CD14-positive monocyte (primary cell): ENCODE data around the gene SERINC3. TPM values are rescaled to one million over a fixed set of nuclear protein-coding genes. Genes with fewer than 3 reads are reported as not detected.

Source experiments
- DNase-seq, 3 donors: peaks; one replicate each; pipeline ENCODE4 v3.0.0-alpha.2; 2011 to 2022
- H2AFZ ChIP-seq: 2 replicates; pipeline ENCODE4 v1.6.0; 2012; ENCODE audit warnings: mild to moderate bottlenecking, low read depth, low read length, inconsistent platforms; ENCODE audit not compliant: insufficient read depth, poor library complexity, severe bottlenecking
- H3K27ac ChIP-seq, 2 donors: 1 replicate in 1 of 2; 2 replicates in 1 of 2; pipeline ENCODE4 v1.5.1; 2012 to 2013; ENCODE audit warnings: low read length in 2 of 2, control low read depth in 1 of 2, inconsistent platforms in 1 of 2, low read depth in 1 of 2, mild to moderate bottlenecking in 1 of 2
- H3K27me3 ChIP-seq, 2 donors: one replicate each; pipeline versions ENCODE4 v1.6.0 to v1.6.1; 2011 to 2013; ENCODE audit warnings: low read length in 2 of 2; ENCODE audit not compliant: control insufficient read depth in 2 of 2, insufficient read depth in 2 of 2
- H3K36me3 ChIP-seq, 2 donors: replicated peaks in 1 of 2; 1 replicate in 1 of 2; 2 replicates in 1 of 2; pipeline versions ENCODE4 v1.5.1 to v1.6.1; 2012 to 2013; ENCODE audit warnings: low read length in 2 of 2, control low read depth in 1 of 2, inconsistent platforms in 1 of 2, mild to moderate bottlenecking in 1 of 2; ENCODE audit not compliant: insufficient read depth in 2 of 2, control insufficient read depth in 1 of 2
- H3K4me1 ChIP-seq, 2 donors: 1 replicate in 1 of 2; 2 replicates in 1 of 2; pipeline versions ENCODE4 v1.5.1 to v1.6.1; 2012 to 2013; ENCODE audit warnings: low read length in 2 of 2, control low read depth in 1 of 2, inconsistent platforms in 1 of 2, mild to moderate bottlenecking in 1 of 2, moderate library complexity in 1 of 2; ENCODE audit not compliant: insufficient read depth in 2 of 2, control insufficient read depth in 1 of 2
- H3K4me2 ChIP-seq: replicated peaks from 2 replicates; pipeline ENCODE3; 2012; ENCODE audit warnings: low read length, moderate library complexity, mild to moderate bottlenecking; ENCODE audit not compliant: poor library complexity, severe bottlenecking; ENCODE audit errors: extremely low read depth
- H3K4me3 ChIP-seq, 3 experiments: fragments of 200-600 bp in 1 of 3; sonication (generic) in 1 of 3; replicated peaks in 1 of 3; 1 replicate in 2 of 3; 2 replicates in 1 of 3; pipeline ENCODE4 v1.5.1; 2011 to 2013; ENCODE audit warnings: low read length in 3 of 3, mild to moderate bottlenecking in 3 of 3, control low read depth in 2 of 3, low read depth in 2 of 3, inconsistent platforms in 1 of 3, moderate library complexity in 1 of 3
- H3K79me2 ChIP-seq: 2 replicates; pipeline ENCODE4 v1.6.0; 2012; ENCODE audit warnings: mild to moderate bottlenecking, control low read depth, inconsistent platforms, low read length, moderate library complexity; ENCODE audit not compliant: insufficient read depth
- H3K9ac ChIP-seq: 2 replicates; pipeline ENCODE4 v1.6.0; 2017; ENCODE audit warnings: low read length, mild to moderate bottlenecking; ENCODE audit not compliant: insufficient read depth, poor library complexity, severe bottlenecking
- H3K9me3 ChIP-seq, 2 donors: replicated peaks in 1 of 2; 1 replicate in 1 of 2; 2 replicates in 1 of 2; pipeline versions ENCODE4 v1.5.1 to v1.6.1; 2012 to 2013; ENCODE audit warnings: low read length in 2 of 2, control low read depth in 1 of 2; ENCODE audit not compliant: control insufficient read depth in 1 of 2, insufficient read depth in 1 of 2
- H4K20me1 ChIP-seq: 2 replicates; pipeline ENCODE4 v1.6.0; 2012; ENCODE audit warnings: mild to moderate bottlenecking, low read length, control low read depth, moderate library complexity; ENCODE audit not compliant: insufficient read depth
- H3K27ac Mint-ChIP-seq, 7 donors: one replicate each; pipeline ENCODE4 v1.8.0; 2020; ENCODE audit warnings: mild to moderate bottlenecking in 7 of 7, mixed read lengths in 7 of 7, moderate library complexity in 6 of 7, inconsistent platforms in 2 of 7
- H3K27me3 Mint-ChIP-seq, 3 donors: one replicate each; pipeline ENCODE4 v1.8.0; 2021 to 2022; ENCODE audit warnings: low read depth in 3 of 3, mild to moderate bottlenecking in 3 of 3, mixed read lengths in 3 of 3, moderate library complexity in 3 of 3, inconsistent platforms in 1 of 3
- H3K36me3 Mint-ChIP-seq, 2 donors: one replicate each; pipeline ENCODE4 v1.8.0; 2020; ENCODE audit warnings: mixed read lengths in 2 of 2, inconsistent platforms in 1 of 2, mild to moderate bottlenecking in 1 of 2
- H3K4me1 Mint-ChIP-seq: one replicate; pipeline ENCODE4 v1.8.0; 2020; ENCODE audit warnings: mild to moderate bottlenecking, mixed read lengths
- H3K4me3 Mint-ChIP-seq, 2 donors: one replicate each; pipeline ENCODE4 v1.8.0; 2020; ENCODE audit warnings: mild to moderate bottlenecking in 2 of 2, mixed read lengths in 2 of 2, moderate library complexity in 1 of 2
- H3K9me3 Mint-ChIP-seq, 7 donors: one replicate each; pipeline ENCODE4 v1.8.0; 2020 to 2022; ENCODE audit warnings: mixed read lengths in 7 of 7, mild to moderate bottlenecking in 6 of 7, moderate library complexity in 6 of 7, inconsistent platforms in 2 of 7
- WGBS: methylation state at CpG from one replicate; pipeline ENCODE4 v1.1.5; 2013; ENCODE audit warnings: missing lambda C conversion rate; ENCODE audit not compliant: insufficient coverage; 5-methylcytosine and 5-hydroxymethylcytosine counted together
- intact Hi-C, 2 donors: fragments of 100-400 bp; cut with micrococcal nuclease; formaldehyde crosslinking; loops; one replicate each; pipeline versions ENCODE4 v1.15.0 to v1.15.1; 2023
- polyA plus RNA-seq, 3 donors: library from polyadenylated mRNA; depleted of rRNA in 1 of 3; unstranded in 2 of 3; stranded (reverse) in 1 of 3; fragments of 300-500 nt in 2 of 3; fragments of >200 nt in 1 of 3; fragmentation: Illumina TruSeq in 2 of 3; gene quantifications; 1 replicate in 2 of 3; 2 replicates in 1 of 3; pipeline ENCODE4 v1.2.3, GENCODE V29; 2012 to 2021
- TF ChIP-seq, protein P1 (sequence below): fragments of 200-600 bp; IDR thresholded peaks from one replicate; pipeline ENCODE4 v1.8.0; 2022; ENCODE audit warnings: antibody characterized with exemption, mild to moderate bottlenecking

The SERINC3 gene
- polyA plus RNA-seq, 3 donors: 49.8 to 194 (median 157) TPM

DNA sequence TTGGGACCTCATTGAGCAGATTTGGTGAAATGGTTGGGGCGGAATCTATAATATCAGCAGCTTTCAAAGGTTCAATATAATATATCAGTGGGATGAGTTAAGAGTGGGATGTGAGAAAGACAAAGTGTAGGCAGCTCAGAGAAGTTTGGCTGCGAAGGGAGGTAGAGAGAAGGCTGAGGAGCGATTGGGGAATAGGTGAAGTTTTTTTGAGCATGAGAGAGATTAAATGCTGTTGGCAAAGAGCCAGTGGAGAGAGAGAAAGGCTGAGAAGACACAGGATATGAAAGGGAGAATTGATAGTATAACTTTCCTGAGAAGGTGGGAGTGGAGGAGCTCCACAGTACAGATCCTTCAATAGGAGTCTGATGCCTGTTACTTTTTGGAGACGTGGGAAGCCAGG lies 12.1 kb upstream of the SERINC3 start:
- no peaks in the 10 kb centered on the region for H3K9me3 Mint-ChIP-seq
- DNase-seq: no peak
- peaks cover 17% of the 10 kb centered on the region for H3K4me1 Mint-ChIP-seq
- Histone ChIP-seq H2AFZ (no peak overlapping the region), H4K20me1 (no peaks in the 10 kb centered on the region), H3K4me2 (no peak overlapping the region), H3K79me2 (no peaks in the 10 kb centered on the region), H3K9ac (no peak overlapping the region), H3K4me3 (no peak overlapping the region), H3K9me3 (no peaks in the 10 kb centered on the region), H3K36me3 (no peaks in the 10 kb centered on the region), H3K27me3 (no peaks in the 10 kb centered on the region), H3K27ac (no peak overlapping the region), H3K4me1 (peaks cover 22 to 29% of the 10 kb centered on the region in 2 donors)
- 100% methylated on average over 3 of the region's 4 CpGs for WGBS
- peaks cover 0 to 3% (median 0%) of the 10 kb centered on the region in 3 donors for H3K27me3 Mint-ChIP-seq
- intact Hi-C loops: loop anchor here in 1 of 2 donors (5.0 kb wide), 1 partner anchor 68 kb away; no protein-coding TSS in a partner anchor
- no peaks in the 10 kb centered on the region for H3K36me3 Mint-ChIP-seq
- H3K4me3 Mint-ChIP-seq: no peak overlapping the region
- TF ChIP-seq, protein P1, sequence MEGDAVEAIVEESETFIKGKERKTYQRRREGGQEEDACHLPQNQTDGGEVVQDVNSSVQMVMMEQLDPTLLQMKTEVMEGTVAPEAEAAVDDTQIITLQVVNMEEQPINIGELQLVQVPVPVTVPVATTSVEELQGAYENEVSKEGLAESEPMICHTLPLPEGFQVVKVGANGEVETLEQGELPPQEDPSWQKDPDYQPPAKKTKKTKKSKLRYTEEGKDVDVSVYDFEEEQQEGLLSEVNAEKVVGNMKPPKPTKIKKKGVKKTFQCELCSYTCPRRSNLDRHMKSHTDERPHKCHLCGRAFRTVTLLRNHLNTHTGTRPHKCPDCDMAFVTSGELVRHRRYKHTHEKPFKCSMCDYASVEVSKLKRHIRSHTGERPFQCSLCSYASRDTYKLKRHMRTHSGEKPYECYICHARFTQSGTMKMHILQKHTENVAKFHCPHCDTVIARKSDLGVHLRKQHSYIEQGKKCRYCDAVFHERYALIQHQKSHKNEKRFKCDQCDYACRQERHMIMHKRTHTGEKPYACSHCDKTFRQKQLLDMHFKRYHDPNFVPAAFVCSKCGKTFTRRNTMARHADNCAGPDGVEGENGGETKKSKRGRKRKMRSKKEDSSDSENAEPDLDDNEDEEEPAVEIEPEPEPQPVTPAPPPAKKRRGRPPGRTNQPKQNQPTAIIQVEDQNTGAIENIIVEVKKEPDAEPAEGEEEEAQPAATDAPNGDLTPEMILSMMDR: no peak
- H3K27ac Mint-ChIP-seq: no peak overlapping the region

DNA sequence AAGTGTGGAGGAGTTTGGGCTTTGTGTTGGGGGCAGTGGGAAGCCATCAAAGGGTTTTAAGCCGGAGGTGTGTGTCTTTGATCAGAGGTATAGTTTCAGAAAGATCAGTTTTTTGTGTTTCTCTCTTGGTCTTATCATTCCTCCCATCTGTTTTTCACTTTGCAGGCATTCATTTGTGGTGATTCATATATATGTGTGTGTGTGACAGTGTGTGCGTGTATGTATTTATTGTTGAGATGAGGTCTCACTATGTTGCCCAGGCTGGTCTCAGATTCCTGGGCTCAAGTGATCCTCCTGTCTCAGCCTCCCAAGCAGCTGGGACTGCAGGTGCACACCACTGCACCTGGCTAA lies 11.1 kb upstream of the SERINC3 start:
- H3K9me3 ChIP-seq: no peaks in the 10 kb centered on the region
- H3K4me2 ChIP-seq: no peak overlapping the region
- DNase-seq: no peak
- H3K27ac Mint-ChIP-seq: no peak overlapping the region
- peaks cover 16% of the 10 kb centered on the region for H3K4me1 Mint-ChIP-seq
- H3K79me2 ChIP-seq: no peaks in the 10 kb centered on the region
- no peak overlapping the region for H3K4me3 ChIP-seq
- H3K27ac ChIP-seq: no peak overlapping the region
- no peak overlapping the region for H2AFZ ChIP-seq
- H3K27me3 ChIP-seq: no peaks in the 10 kb centered on the region
- H3K4me1 ChIP-seq: peaks cover 22 to 29% of the 10 kb centered on the region in 2 donors
- peaks cover 0 to 6% (median 0%) of the 10 kb centered on the region in 3 donors for H3K27me3 Mint-ChIP-seq
- WGBS: no CpG with 5 or more reads among the region's 2 CpGs
- H3K36me3 Mint-ChIP-seq: no peaks in the 10 kb centered on the region
- H3K9ac ChIP-seq: no peak overlapping the region
- H4K20me1 ChIP-seq: no peaks in the 10 kb centered on the region
- H3K36me3 ChIP-seq: no peaks in the 10 kb centered on the region
- H3K4me3 Mint-ChIP-seq: no peak overlapping the region
- intact Hi-C loops: loop anchor here in 1 of 2 donors (5.0 kb wide), 1 partner anchor 69 kb away; no protein-coding TSS in a partner anchor
- TF ChIP-seq, protein P1: no peak
- H3K9me3 Mint-ChIP-seq: no peaks in the 10 kb centered on the region
